Smooth muscle cell (in vitro differentiated cells): ENCODE measurements around the gene PPM1L. TPM values are rescaled to one million over a fixed set of nuclear protein-coding genes. Genes with fewer than 3 reads are reported as not detected.

Experiments
- DNase-seq: peaks from one replicate; lab custom pipeline; 2025; ENCODE audit not compliant: unreplicated experiment; lab: John Stamatoyannopoulos, UW
- H2AFZ ChIP-seq: fragments of 200-600 bp; sonication (generic); 2 replicates; pipeline ENCODE4 v1.6.0; 2016; ENCODE audit warnings: antibody characterized with exemption, low read depth, mild to moderate bottlenecking
- H3F3A ChIP-seq: fragments of 200-600 bp; sonication (generic); 2 replicates; pipeline ENCODE4 v1.6.0; 2017; ENCODE audit warnings: antibody characterized with exemption, low read depth
- H3K27ac ChIP-seq: fragments of 200-600 bp; sonication (generic); 2 replicates; pipeline ENCODE4 v1.5.1; 2016; ENCODE audit warnings: low read depth, mild to moderate bottlenecking
- H3K27me3 ChIP-seq: fragments of 200-600 bp; sonication (generic); 2 replicates; pipeline ENCODE4 v1.6.1; 2016; ENCODE audit warnings: low read depth, mild to moderate bottlenecking
- H3K36me3 ChIP-seq: fragments of 200-600 bp; sonication (generic); 2 replicates; pipeline ENCODE4 v1.5.1; 2016; ENCODE audit warnings: low read depth
- H3K4me1 ChIP-seq: fragments of 200-600 bp; sonication (generic); 2 replicates; pipeline ENCODE4 v1.5.1; 2016; ENCODE audit warnings: low read depth
- H3K4me2 ChIP-seq: fragments of 200-600 bp; sonication (generic); 2 replicates; pipeline ENCODE4 v1.6.0; 2016; ENCODE audit warnings: mild to moderate bottlenecking
- H3K4me3 ChIP-seq: fragments of 200-600 bp; sonication (generic); 2 replicates; pipeline ENCODE4 v1.5.1; 2016; ENCODE audit warnings: mild to moderate bottlenecking
- H3K79me2 ChIP-seq: fragments of 200-600 bp; sonication (generic); 2 replicates; pipeline ENCODE4 v1.6.0; 2016; ENCODE audit warnings: low read depth, mild to moderate bottlenecking
- H3K9ac ChIP-seq: fragments of 200-600 bp; sonication (generic); 2 replicates; pipeline ENCODE4 v1.6.0; 2016; ENCODE audit warnings: low read depth
- H3K9me3 ChIP-seq: fragments of 200-600 bp; sonication (generic); replicated peaks from 2 replicates; pipeline ENCODE4 v1.5.1; 2016; ENCODE audit warnings: low read depth
- H4K20me1 ChIP-seq: fragments of 200-600 bp; sonication (generic); 2 replicates; pipeline ENCODE4 v1.6.0; 2016; ENCODE audit warnings: low read depth
- WGBS: methylation state at CpG from one replicate; pipeline ENCODE4 v1.1.7; 2016; ENCODE audit warnings: low lambda C conversion rate; 5-methylcytosine and 5-hydroxymethylcytosine counted together
- polyA plus RNA-seq: library from polyadenylated mRNA; unstranded; fragments of >200 nt; fragmentation: Nextera tagmentation; extraction: Ambion mirVana; gene quantifications from 2 replicates; pipeline ENCODE4 v1.2.1, GENCODE V29; 2016
- total RNA-seq: library from RNA; depleted of rRNA; stranded (reverse); fragments of >200 nt; gene quantifications from 2 replicates; pipeline ENCODE4 v1.2.3, GENCODE V29; 2014
- TF ChIP-seq, protein P1 (sequence below): fragments of 200-600 bp; sonication (generic); IDR thresholded peaks from 2 replicates; pipeline ENCODE4 v1.5.1; 2017; ENCODE audit warnings: borderline replicate concordance, mild to moderate bottlenecking, antibody characterized with exemption; ENCODE audit not compliant: insufficient read depth, poor library complexity, severe bottlenecking

The PPM1L gene
- total and polyA plus RNA-seq, 2 experiments from 2014 or later = 0.14 to 1.9 TPM

DNA sequence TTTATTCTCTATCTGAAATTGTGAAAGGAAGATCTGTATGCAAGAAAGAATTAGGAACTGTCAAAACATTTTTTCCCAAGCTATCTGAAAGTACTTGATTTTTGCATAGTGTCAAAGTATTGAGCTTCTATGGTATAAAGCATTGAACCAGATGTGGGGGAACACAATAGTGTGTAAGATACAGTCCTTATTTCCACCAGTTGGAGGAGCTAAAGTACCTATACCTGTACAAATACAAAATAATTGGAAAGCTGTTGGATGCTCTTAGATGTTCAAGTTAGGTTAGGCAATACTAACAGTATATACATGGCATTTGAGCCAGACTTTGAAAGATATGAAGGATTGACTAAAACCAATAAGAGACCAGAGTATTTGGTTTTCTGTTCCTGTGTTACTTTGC is 200.8 kb downstream of the PPM1L start:
- H2AFZ ChIP-seq = no peak overlapping the region
- no peaks in the 10 kb centered on the region for H4K20me1 ChIP-seq
- H3F3A ChIP-seq = no peaks in the 10 kb centered on the region
- H3K4me2 ChIP-seq = no peak overlapping the region
- no peaks in the 10 kb centered on the region for H3K27me3 ChIP-seq
- H3K27ac ChIP-seq = no peak overlapping the region
- TF ChIP-seq, protein P1, sequence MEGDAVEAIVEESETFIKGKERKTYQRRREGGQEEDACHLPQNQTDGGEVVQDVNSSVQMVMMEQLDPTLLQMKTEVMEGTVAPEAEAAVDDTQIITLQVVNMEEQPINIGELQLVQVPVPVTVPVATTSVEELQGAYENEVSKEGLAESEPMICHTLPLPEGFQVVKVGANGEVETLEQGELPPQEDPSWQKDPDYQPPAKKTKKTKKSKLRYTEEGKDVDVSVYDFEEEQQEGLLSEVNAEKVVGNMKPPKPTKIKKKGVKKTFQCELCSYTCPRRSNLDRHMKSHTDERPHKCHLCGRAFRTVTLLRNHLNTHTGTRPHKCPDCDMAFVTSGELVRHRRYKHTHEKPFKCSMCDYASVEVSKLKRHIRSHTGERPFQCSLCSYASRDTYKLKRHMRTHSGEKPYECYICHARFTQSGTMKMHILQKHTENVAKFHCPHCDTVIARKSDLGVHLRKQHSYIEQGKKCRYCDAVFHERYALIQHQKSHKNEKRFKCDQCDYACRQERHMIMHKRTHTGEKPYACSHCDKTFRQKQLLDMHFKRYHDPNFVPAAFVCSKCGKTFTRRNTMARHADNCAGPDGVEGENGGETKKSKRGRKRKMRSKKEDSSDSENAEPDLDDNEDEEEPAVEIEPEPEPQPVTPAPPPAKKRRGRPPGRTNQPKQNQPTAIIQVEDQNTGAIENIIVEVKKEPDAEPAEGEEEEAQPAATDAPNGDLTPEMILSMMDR = peak; percentile 25
- no peak for DNase-seq
- H3K4me3 ChIP-seq = no peak overlapping the region
- no peaks in the 10 kb centered on the region for H3K79me2 ChIP-seq
- H3K36me3 ChIP-seq = no peaks in the 10 kb centered on the region
- no peak overlapping the region for H3K9ac ChIP-seq
- H3K4me1 ChIP-seq = no peaks in the 10 kb centered on the region
- H3K9me3 ChIP-seq = no peaks in the 10 kb centered on the region

DNA sequence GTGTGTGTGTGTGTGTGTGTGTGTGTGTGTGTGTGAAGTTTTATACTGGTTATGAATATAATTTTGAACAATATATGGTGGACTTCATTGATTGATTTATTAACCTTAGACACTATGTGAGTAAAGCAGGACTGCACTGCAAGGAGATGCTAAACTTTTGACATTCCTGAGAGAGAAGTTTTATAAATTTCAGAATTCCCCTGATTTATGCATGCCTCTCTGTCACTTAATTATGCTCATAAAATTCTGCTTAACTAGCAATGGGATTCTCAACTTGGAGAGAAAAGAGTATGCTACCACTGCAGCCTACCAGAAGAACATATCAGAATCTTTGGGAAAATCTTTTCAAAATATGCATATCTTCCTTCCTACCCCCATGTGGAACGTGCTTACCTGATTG is 204.5 kb downstream of the PPM1L start:
- Histone ChIP-seq H3K36me3 (no peaks in the 10 kb centered on the region), H3K9me3 (no peaks in the 10 kb centered on the region), H3K27me3 (no peaks in the 10 kb centered on the region), H3K4me3 (no peak overlapping the region), H3K79me2 (no peaks in the 10 kb centered on the region), H3F3A (no peaks in the 10 kb centered on the region), H3K27ac (no peak overlapping the region), H3K4me2 (no peak overlapping the region), H4K20me1 (no peaks in the 10 kb centered on the region), H3K4me1 (no peaks in the 10 kb centered on the region), H2AFZ (no peak overlapping the region), H3K9ac (no peak overlapping the region)
- DNase-seq = no peak
- WGBS = 75% methylated on average over 1 of the region's 1 CpG
- TF ChIP-seq, protein P1 = no peak

DNA sequence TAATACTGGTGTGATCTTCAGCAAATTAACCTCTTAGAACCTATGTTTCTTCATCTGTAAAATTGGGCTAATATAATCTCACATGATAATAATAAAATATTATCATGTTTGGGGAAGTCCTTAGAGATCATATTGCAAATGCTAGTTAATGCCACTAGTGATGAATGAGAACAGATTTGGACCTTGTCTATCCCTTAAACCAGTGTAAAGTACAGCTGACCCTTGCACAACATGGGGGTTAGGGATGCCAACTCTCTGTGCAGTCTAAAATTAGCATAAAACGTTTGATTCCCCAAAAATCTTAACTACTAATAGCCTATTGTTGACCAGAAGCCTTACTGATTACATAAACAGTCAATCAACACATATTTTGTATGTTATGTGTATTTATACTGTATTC is 207.9 kb downstream of the PPM1L start:
- 52% methylated on average over 1 of the region's 1 CpG for WGBS
- H3K27me3 ChIP-seq = no peaks in the 10 kb centered on the region
- H2AFZ ChIP-seq = no peak overlapping the region

DNA sequence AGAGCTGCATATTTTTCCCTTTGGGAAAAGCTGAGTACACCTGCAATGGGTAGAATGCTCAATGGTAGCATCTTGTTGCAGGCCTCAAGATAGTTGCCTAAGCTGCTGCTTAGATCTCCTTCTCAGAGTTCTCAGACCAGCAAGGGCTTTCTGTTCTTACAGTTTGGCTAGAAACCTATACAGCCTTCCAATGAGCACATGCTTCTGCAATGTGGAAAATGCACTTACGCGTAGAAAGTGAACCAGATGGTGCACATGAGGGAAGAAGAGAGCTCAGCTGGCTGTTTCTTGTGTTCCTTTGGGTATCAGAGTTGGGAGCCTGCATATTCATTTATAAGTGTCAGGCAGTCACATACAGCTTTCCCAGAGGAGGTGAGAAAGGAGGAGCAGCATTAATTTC is 212.7 kb downstream of the PPM1L start:
- H4K20me1 ChIP-seq = no peaks in the 10 kb centered on the region
- no peak overlapping the region for H3K4me2 ChIP-seq
- DNase-seq = no peak
- H3K27ac ChIP-seq = no peak overlapping the region
- H3K79me2 ChIP-seq = no peaks in the 10 kb centered on the region
- no peaks in the 10 kb centered on the region for H3K9me3 ChIP-seq
- no peak overlapping the region for H3K4me3 ChIP-seq
- TF ChIP-seq, protein P1 = no peak
- no peak overlapping the region for H2AFZ ChIP-seq
- no peak overlapping the region for H3K9ac ChIP-seq
- WGBS = 15% methylated on average over 2 of the region's 2 CpGs
- no peaks in the 10 kb centered on the region for H3K4me1 ChIP-seq
- no peaks in the 10 kb centered on the region for H3F3A ChIP-seq
- H3K27me3 ChIP-seq = no peaks in the 10 kb centered on the region
- no peaks in the 10 kb centered on the region for H3K36me3 ChIP-seq

More for the DNA sequence above, 207.9 kb downstream of the PPM1L start:
- Histone ChIP-seq H3K9ac (no peak overlapping the region), H3K79me2 (no peaks in the 10 kb centered on the region), H4K20me1 (no peaks in the 10 kb centered on the region), H3K9me3 (no peaks in the 10 kb centered on the region), H3K4me3 (no peak overlapping the region), H3F3A (no peaks in the 10 kb centered on the region), H3K36me3 (no peaks in the 10 kb centered on the region), H3K27ac (no peak overlapping the region), H3K4me2 (no peak overlapping the region), H3K4me1 (no peaks in the 10 kb centered on the region)
- DNase-seq = no peak
- TF ChIP-seq, protein P1 = no peak
